Chondrocyte (in vitro differentiated cells): ENCODE data around the gene ADAMTS14. TPM values are rescaled to one million over a fixed set of nuclear protein-coding genes. Genes with fewer than 3 reads are reported as not detected.
"Not testable (repeated sequence)": the region's sequence is repeated elsewhere in the genome, so short reads cannot be mapped to it uniquely, and the experiment has no call there.

Experiments used
- DNase-seq: peaks from one replicate; pipeline ENCODE4 v3.0.0; 2021; ENCODE audit warnings: mixed read lengths, low spot score
- H3K27ac Mint-ChIP-seq: one replicate; pipeline ENCODE4 v1.8.0; 2021; ENCODE audit warnings: mild to moderate bottlenecking, moderate library complexity, mixed read lengths; ENCODE audit not compliant: unreplicated experiment
- H3K27me3 Mint-ChIP-seq: 2 replicates; pipeline ENCODE4 v1.8.0; 2021; ENCODE audit warnings: low read depth, mixed read lengths
- H3K36me3 Mint-ChIP-seq: 2 replicates; pipeline ENCODE4 v1.8.0; 2021; ENCODE audit warnings: low read depth, mixed read lengths
- H3K4me1 Mint-ChIP-seq: 2 replicates; pipeline ENCODE4 v1.8.0; 2021; ENCODE audit warnings: low read depth, mild to moderate bottlenecking, mixed read lengths
- H3K4me3 Mint-ChIP-seq: one replicate; pipeline ENCODE4 v1.8.0; 2021; ENCODE audit warnings: mild to moderate bottlenecking, moderate library complexity, mixed read lengths; ENCODE audit not compliant: unreplicated experiment
- H3K9me3 Mint-ChIP-seq: 2 replicates; pipeline ENCODE4 v1.8.0; 2021; ENCODE audit warnings: low read depth, mixed read lengths
- total RNA-seq: library from RNA; stranded (reverse); gene quantifications from 3 replicates; pipeline ENCODE4 v1.2.1, GENCODE V29; 2021
- TF ChIP-seq, protein P1 (sequence below): fragments of 200-600 bp; sonication (generic); IDR thresholded peaks from 2 replicates; pipeline ENCODE4 v1.5.0; 2021; ENCODE audit warnings: antibody characterized with exemption, mild to moderate bottlenecking, moderate library complexity

The ADAMTS14 gene
- total RNA-seq, 1 donor from 2014 or later: 7.7 TPM

DNA sequence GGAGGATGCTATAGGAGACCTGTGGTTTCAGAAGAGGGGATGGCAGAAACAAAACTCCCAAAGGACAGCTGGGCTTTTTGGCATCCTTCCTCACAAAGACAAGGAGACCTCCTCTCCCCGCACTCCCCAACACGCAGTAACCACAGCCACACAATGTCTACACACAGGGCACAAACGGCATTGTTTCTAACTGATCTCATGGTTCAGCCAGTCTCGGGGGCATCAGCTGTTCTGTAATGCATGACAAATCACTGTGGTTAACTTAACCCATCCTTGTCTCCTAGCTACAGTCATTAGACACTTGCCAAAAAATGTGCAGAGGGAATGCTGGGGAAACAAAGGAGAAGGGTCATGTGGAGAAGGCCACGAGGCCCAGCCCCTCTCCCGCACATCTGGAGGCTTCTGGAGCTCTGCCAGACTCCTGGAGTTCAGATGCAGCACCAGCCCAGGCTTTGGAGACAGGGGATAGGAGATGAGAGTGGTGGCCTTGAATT is 7.6 kb upstream of the ADAMTS14 start:
- Mint-ChIP-seq H3K4me1 (peaks cover 36% of the 10 kb centered on the region), H3K9me3 (no peaks in the 10 kb centered on the region), H3K27me3 (no peaks in the 10 kb centered on the region), H3K36me3 (no peaks in the 10 kb centered on the region), H3K27ac (peak overlapping the region; percentile 97), H3K4me3 (no peak overlapping the region)
- TF ChIP-seq, protein P1, sequence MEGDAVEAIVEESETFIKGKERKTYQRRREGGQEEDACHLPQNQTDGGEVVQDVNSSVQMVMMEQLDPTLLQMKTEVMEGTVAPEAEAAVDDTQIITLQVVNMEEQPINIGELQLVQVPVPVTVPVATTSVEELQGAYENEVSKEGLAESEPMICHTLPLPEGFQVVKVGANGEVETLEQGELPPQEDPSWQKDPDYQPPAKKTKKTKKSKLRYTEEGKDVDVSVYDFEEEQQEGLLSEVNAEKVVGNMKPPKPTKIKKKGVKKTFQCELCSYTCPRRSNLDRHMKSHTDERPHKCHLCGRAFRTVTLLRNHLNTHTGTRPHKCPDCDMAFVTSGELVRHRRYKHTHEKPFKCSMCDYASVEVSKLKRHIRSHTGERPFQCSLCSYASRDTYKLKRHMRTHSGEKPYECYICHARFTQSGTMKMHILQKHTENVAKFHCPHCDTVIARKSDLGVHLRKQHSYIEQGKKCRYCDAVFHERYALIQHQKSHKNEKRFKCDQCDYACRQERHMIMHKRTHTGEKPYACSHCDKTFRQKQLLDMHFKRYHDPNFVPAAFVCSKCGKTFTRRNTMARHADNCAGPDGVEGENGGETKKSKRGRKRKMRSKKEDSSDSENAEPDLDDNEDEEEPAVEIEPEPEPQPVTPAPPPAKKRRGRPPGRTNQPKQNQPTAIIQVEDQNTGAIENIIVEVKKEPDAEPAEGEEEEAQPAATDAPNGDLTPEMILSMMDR: no peak
- DNase-seq: peak; percentile 79

GRCh38 chr10:70666960-70667798 is 5.1 kb upstream of the ADAMTS14 start:
- Mint-ChIP-seq H3K9me3 (no peaks in the 10 kb centered on the region), H3K4me3 (no peak overlapping the region), H3K4me1 (peaks cover 37% of the 10 kb centered on the region), H3K27me3 (peaks cover 3% of the 10 kb centered on the region), H3K27ac (no peak overlapping the region), H3K36me3 (peaks cover 1% of the 10 kb centered on the region)
- TF ChIP-seq, protein P1: no peak
- DNase-seq: peak; percentile 5

GRCh38 chr10:70667818-70668217 is 4.5 kb upstream of the ADAMTS14 start:
- not testable (repeated sequence) for H3K27me3 Mint-ChIP-seq, H3K36me3 Mint-ChIP-seq, H3K27ac Mint-ChIP-seq, H3K4me3 Mint-ChIP-seq, H3K9me3 Mint-ChIP-seq, DNase-seq
- peaks cover 33% of the 10 kb centered on the region for H3K4me1 Mint-ChIP-seq

DNA sequence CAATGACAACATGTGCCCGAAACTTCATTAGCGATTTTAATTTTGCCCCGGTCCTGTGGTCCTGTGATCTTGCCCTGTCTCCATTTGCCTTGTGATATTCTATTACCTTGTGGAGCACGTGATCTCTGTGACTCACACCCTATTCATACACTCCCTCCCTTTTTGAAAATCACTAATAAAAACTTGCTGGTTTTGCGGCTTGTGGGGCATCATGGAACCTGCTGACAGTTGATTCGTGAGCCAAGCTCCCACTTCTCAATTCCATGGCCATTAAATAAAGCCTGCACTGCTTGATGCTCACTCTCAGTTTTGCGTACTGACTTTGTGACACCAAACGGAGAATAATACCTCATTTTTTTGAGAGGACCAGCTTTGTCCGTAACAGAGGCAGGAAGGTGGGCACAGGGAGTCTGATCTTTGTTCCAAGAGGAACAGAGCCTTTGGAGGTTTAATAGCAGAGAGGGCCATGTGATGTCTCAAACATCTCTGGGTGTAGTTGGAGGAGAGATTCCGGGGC is 3.8 kb upstream of the ADAMTS14 start:
- TF ChIP-seq, protein P1: no peak
- no peak overlapping the region for H3K27ac Mint-ChIP-seq
- no peak overlapping the region for H3K4me3 Mint-ChIP-seq
- H3K27me3 Mint-ChIP-seq: peaks cover 3% of the 10 kb centered on the region
- peaks cover 1% of the 10 kb centered on the region for H3K36me3 Mint-ChIP-seq
- DNase-seq: no peak
- peaks cover 37% of the 10 kb centered on the region for H3K4me1 Mint-ChIP-seq
- H3K9me3 Mint-ChIP-seq: no peaks in the 10 kb centered on the region

- Mint-ChIP-seq H3K4me3 (no peak overlapping the region), H3K36me3 (peaks cover 1% of the 10 kb centered on the region), H3K27ac (no peak overlapping the region), H3K27me3 (peaks cover 3% of the 10 kb centered on the region), H3K4me1 (peaks cover 41% of the 10 kb centered on the region), H3K9me3 (no peaks in the 10 kb centered on the region)
- no peak for DNase-seq
- TF ChIP-seq, protein P1: no peak
Observed at GRCh38 chr10:70669015-70669414, 3.3 kb upstream of the ADAMTS14 start.
